ENCODE measurements around the gene PTPRM. TPM values are rescaled to one million over a fixed set of nuclear protein-coding genes. Genes with fewer than 3 reads are reported as not detected.

The PTPRM gene
- total and polyA plus RNA-seq, 2 experiments from 2014 or later = 30.9 to 62.8 TPM

GRCh38 chr18:8422391-8422790, 855.3 kb downstream of the PTPRM start:
- H4K20me1 ChIP-seq (ENCODE audit: insufficient read depth) = no peaks in the 10 kb centered on the region
- H3K4me1 ChIP-seq (ENCODE audit: insufficient read depth) = peaks cover 4% of the 10 kb centered on the region; the same call in 1 of the 2 replicates
- H3F3A ChIP-seq (ENCODE audit: insufficient read depth) = peaks cover 6% of the 10 kb centered on the region; the same call in 1 of the 2 replicates
- H3K36me3 ChIP-seq (ENCODE audit: low read depth) = no peaks in the 10 kb centered on the region
- WGBS, 2 experiments (ENCODE audit: low coverage in 1 of 2, low lambda C conversion rate in 2 of 2, missing lambda C conversion rate in 2 of 2) = 53 to 58% methylated on average over 3 of the region's 3 CpGs
- no peak overlapping the region for H2AFZ ChIP-seq
- H3K9me3 ChIP-seq (ENCODE audit: low read depth) = no peaks in the 10 kb centered on the region
- no peak for DNase-seq
- 0 out of 2 replicates have a peak, but pooled peaks cover 6% of the 10 kb centered on the region for H3K27me3 ChIP-seq (replicated peaks; ENCODE audit: insufficient read depth)
- no peak for TF ChIP-seq EZH2phosphoT487 (IDR thresholded peaks at IDR 0.05; ENCODE audit: insufficient read depth, low read depth)
- no peak for TF ChIP-seq EZH2 (IDR thresholded peaks at IDR 0.05; ENCODE audit: insufficient read depth, poor library complexity, severe bottlenecking)
- H3K9me2 ChIP-seq (ENCODE audit: insufficient read depth) = no peaks in the 10 kb centered on the region
- no peak overlapping the region for H3K4me3 ChIP-seq
- in situ Hi-C loops (cut with MboI) = no loop called here
- no peak overlapping the region for H3K27ac ChIP-seq
- H3K9ac ChIP-seq = no peak overlapping the region
- no peak overlapping the region for H3K4me2 ChIP-seq (ENCODE audit: unreplicated experiment)
- no peaks in the 10 kb centered on the region for H3K79me2 ChIP-seq (ENCODE audit: insufficient read depth)

DNA sequence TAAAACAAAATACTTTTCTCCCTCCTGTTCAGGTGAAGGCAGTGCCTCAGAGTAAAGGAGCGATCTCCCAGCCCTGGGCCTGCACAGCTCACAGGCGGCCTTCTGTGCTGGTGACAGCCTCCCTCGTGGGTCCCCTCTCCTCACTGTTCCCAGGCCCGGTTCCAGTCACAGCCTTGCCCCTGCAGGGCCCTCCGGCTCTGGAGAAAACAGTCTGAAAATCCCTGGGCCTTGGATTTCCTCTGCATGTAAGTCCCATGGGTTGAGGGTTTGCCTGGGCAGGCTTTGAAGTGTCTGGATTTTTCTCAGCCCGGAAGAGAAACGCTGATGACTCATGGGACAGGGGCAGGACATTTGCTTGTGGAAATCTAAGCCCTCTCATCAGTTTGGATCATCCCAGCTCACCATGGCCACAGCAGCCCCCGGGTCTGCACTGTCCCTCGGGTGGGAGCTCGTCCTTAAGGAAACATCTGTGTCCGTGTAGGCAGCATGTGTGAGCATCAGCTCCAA, 856.0 kb downstream of the PTPRM start:
- Histone ChIP-seq H3K36me3 (ENCODE audit: low read depth) (no peaks in the 10 kb centered on the region), H3K4me3 (no peak overlapping the region), H3K27ac (no peak overlapping the region), H3K9me2 (ENCODE audit: insufficient read depth) (no peaks in the 10 kb centered on the region), H3K4me2 (ENCODE audit: unreplicated experiment) (no peak overlapping the region), H3K9ac (no peak overlapping the region), H4K20me1 (ENCODE audit: insufficient read depth) (no peaks in the 10 kb centered on the region), H3K4me1 (ENCODE audit: insufficient read depth) (peaks cover 4% of the 10 kb centered on the region; the same call in 1 of the 2 replicates), H3K27me3 (replicated peaks; ENCODE audit: insufficient read depth) (0 out of 2 replicates have a peak, but pooled peaks cover 6% of the 10 kb centered on the region), H2AFZ (peak overlapping the region; percentile 60; the same call in 1 of the 2 replicates), H3K9me3 (ENCODE audit: low read depth) (no peaks in the 10 kb centered on the region), H3K79me2 (ENCODE audit: insufficient read depth) (no peaks in the 10 kb centered on the region), H3F3A (ENCODE audit: insufficient read depth) (peaks cover 6% of the 10 kb centered on the region; the same call in 1 of the 2 replicates)
- TF ChIP-seq EZH2 (IDR thresholded peaks at IDR 0.05; ENCODE audit: insufficient read depth, poor library complexity, severe bottlenecking) (no peak), EZH2phosphoT487 (IDR thresholded peaks at IDR 0.05; ENCODE audit: insufficient read depth, low read depth) (no peak)
- in situ Hi-C loops (cut with MboI) = no loop called here
- 63 to 70% methylated on average over 11 of the region's 11 CpGs for WGBS, 2 experiments (ENCODE audit: low coverage in 1 of 2, low lambda C conversion rate in 2 of 2, missing lambda C conversion rate in 2 of 2)
- DNase-seq = peak; percentile 67

DNA sequence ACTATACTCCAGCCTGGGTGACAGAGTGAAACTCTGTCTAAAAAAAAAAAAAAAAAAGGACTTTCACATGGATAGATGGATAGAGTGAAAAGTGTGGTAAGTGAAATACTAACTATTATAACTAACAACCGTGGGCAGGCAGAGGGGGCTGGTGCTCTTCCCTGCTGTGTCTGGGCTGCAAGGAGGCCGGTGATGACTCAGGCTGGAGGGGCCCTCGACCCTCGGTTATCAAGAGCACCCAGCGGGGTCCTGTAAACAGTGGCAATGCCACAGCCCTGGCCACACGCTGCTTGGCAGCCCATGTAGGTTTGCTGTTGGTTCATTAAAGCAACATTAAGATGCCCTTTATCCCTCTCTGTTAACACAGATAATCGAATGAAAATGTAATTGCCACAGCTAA, 857.4 kb downstream of the PTPRM start:
- no peaks in the 10 kb centered on the region for H3K79me2 ChIP-seq (ENCODE audit: insufficient read depth)
- no peak for DNase-seq
- in situ Hi-C loops (cut with MboI) = no loop called here
- peaks cover 6% of the 10 kb centered on the region; the same call in 1 of the 2 replicates for H3F3A ChIP-seq (ENCODE audit: insufficient read depth)
- 96% methylated on average over 7 of the region's 7 CpGs for WGBS, 2 experiments (ENCODE audit: low coverage in 1 of 2, low lambda C conversion rate in 2 of 2, missing lambda C conversion rate in 2 of 2)
- no peak overlapping the region for H3K4me2 ChIP-seq (ENCODE audit: unreplicated experiment)
- no peaks in the 10 kb centered on the region for H3K27me3 ChIP-seq (replicated peaks; ENCODE audit: insufficient read depth)
- H3K9ac ChIP-seq = no peak overlapping the region
- no peak overlapping the region for H3K27ac ChIP-seq
- H4K20me1 ChIP-seq (ENCODE audit: insufficient read depth) = no peaks in the 10 kb centered on the region
- TF ChIP-seq EZH2 (IDR thresholded peaks at IDR 0.05; ENCODE audit: insufficient read depth, poor library complexity, severe bottlenecking) = no peak
- TF ChIP-seq EZH2phosphoT487 (IDR thresholded peaks at IDR 0.05; ENCODE audit: insufficient read depth, low read depth) = no peak
- no peak overlapping the region for H3K4me3 ChIP-seq
- no peaks in the 10 kb centered on the region for H3K36me3 ChIP-seq (ENCODE audit: low read depth)
- no peaks in the 10 kb centered on the region for H3K9me2 ChIP-seq (ENCODE audit: insufficient read depth)
- H2AFZ ChIP-seq = no peak overlapping the region
- H3K9me3 ChIP-seq (ENCODE audit: low read depth) = no peaks in the 10 kb centered on the region
- H3K4me1 ChIP-seq (ENCODE audit: insufficient read depth) = peaks cover 4% of the 10 kb centered on the region; the same call in 1 of the 2 replicates

DNA sequence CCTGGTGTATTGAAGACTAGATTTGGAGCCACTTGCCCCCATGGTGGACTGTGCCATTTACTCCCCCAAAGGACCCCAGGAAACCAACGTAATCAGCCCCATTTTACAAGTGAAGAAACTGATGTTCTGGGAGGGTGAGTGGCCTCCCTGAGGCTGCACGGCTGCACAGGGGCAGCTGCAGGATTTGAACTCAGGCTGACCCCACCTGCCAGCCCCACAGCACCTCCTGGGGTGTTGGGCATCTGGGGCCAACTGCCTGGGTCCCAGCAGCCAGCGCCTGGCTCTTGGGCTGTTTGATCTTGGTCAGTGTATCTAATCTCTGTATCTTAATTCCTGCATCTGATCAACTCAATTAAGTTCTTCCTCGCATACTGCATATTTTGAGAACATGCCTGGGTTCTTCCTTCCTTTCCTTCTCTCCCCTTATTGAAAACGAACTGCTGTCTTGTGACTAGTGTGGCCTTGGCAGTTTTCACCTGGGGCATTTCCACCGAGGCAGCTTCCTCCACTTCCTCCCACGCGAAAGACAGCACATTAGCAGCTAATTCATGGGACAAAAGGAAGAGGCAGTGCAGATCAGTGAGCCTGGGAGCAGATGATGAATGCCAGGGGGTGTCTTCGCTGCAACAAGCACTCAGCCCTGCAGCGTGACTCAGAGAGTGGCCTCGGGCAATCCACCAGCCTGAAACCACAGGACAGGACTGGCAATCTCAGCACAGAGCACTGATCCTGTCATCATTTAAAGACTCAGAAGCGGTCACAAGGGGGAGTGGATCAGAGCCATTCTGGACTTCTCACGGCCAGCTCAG, 858.0 kb downstream of the PTPRM start:
- Histone ChIP-seq H3K79me2 (ENCODE audit: insufficient read depth) (no peaks in the 10 kb centered on the region), H4K20me1 (ENCODE audit: insufficient read depth) (no peaks in the 10 kb centered on the region), H3K9me3 (ENCODE audit: low read depth) (no peaks in the 10 kb centered on the region), H3K4me3 (no peak overlapping the region), H3K9ac (0 out of 2 replicates have a peak overlapping the region, but pooled peaks have one; percentile 13), H3K9me2 (ENCODE audit: insufficient read depth) (no peaks in the 10 kb centered on the region), H3K4me2 (ENCODE audit: unreplicated experiment) (no peak overlapping the region), H3K36me3 (ENCODE audit: low read depth) (no peaks in the 10 kb centered on the region), H3K27ac (peak overlapping the region; percentile 16; the same call in 1 of the 2 replicates), H2AFZ (no peak overlapping the region), H3F3A (ENCODE audit: insufficient read depth) (peaks cover 6% of the 10 kb centered on the region; the same call in 1 of the 2 replicates), H3K27me3 (replicated peaks; ENCODE audit: insufficient read depth) (no peaks in the 10 kb centered on the region), H3K4me1 (ENCODE audit: insufficient read depth) (peaks cover 4% of the 10 kb centered on the region; the same call in 1 of the 2 replicates)
- peak; percentile 95 for DNase-seq
- in situ Hi-C loops (cut with MboI) = no loop called here
- WGBS, 2 experiments (ENCODE audit: low coverage in 1 of 2, low lambda C conversion rate in 2 of 2, missing lambda C conversion rate in 2 of 2) = 32 to 34% methylated on average over 13 of the region's 13 CpGs
- TF ChIP-seq EZH2 (IDR thresholded peaks at IDR 0.05; ENCODE audit: insufficient read depth, poor library complexity, severe bottlenecking) (no peak), EZH2phosphoT487 (IDR thresholded peaks at IDR 0.05; ENCODE audit: insufficient read depth, low read depth) (no peak)
